A673 (cell line): ENCODE results near the gene ASPG. TPM values are rescaled to one million over a fixed set of nuclear protein-coding genes. Genes with fewer than 3 reads are reported as not detected.

Experiments used
- BruUV-seq: library from RNA; stranded (reverse); fragments of 400-500 nt; replicated peaks from 2 replicates; lab custom pipeline; 2021; lab: Mats Ljungman, UMichigan
- CTCF ChIA-PET: fragments of 300-600 bp; sonication (Branson Sonifier 250); formaldehyde crosslinking; loops from one replicate; lab custom pipeline; 2022; ENCODE audit warnings: antibody characterized with exemption; lab: Charles Lee
- POLR2A ChIA-PET: fragments of 300-600 bp; sonication (Branson Sonifier 250); formaldehyde crosslinking; loops from one replicate; lab custom pipeline; 2022; ENCODE audit warnings: antibody characterized with exemption; ENCODE audit not compliant: low non-redundant PET; lab: Charles Lee
- DNase-seq: peaks from one replicate; pipeline ENCODE4 v3.0.0-alpha.2; 2015; ENCODE audit warnings: low spot score
- H3K27ac ChIP-seq: fragments of 200-600 bp; sonication (generic); 2 replicates; pipeline ENCODE4 v1.5.1; 2016; ENCODE audit warnings: mixed run types, low read depth, mild to moderate bottlenecking, mixed read lengths, antibody characterized with exemption, low read length; ENCODE audit not compliant: poor library complexity, severe bottlenecking
- H3K27me3 ChIP-seq: fragments of 200-600 bp; sonication (generic); replicated peaks from 2 replicates; pipeline ENCODE4 v1.6.1; 2017; ENCODE audit warnings: mixed run types, low read depth, mild to moderate bottlenecking, mixed read lengths, antibody characterized with exemption, low read length; ENCODE audit not compliant: insufficient read depth, poor library complexity
- H3K36me3 ChIP-seq: fragments of 200-600 bp; sonication (generic); 2 replicates; pipeline ENCODE4 v1.6.1; 2016; ENCODE audit warnings: mixed run types, mild to moderate bottlenecking, mixed read lengths, antibody characterized with exemption, low read length; ENCODE audit not compliant: insufficient read depth, poor library complexity, severe bottlenecking
- H3K4me1 ChIP-seq: fragments of 200-600 bp; sonication (generic); 2 replicates; pipeline ENCODE4 v1.6.1; 2017; ENCODE audit warnings: mixed run types, mild to moderate bottlenecking, mixed read lengths, antibody characterized with exemption, low read length; ENCODE audit not compliant: insufficient read depth, poor library complexity, severe bottlenecking
- H3K4me3 ChIP-seq: fragments of 200-600 bp; sonication (generic); 2 replicates; pipeline ENCODE4 v1.5.1; 2016; ENCODE audit warnings: low read depth, mixed run types, mild to moderate bottlenecking, mixed read lengths, low read length; ENCODE audit not compliant: poor library complexity, severe bottlenecking
- H3K9me3 ChIP-seq: fragments of 200-600 bp; sonication (generic); 2 replicates; pipeline ENCODE4 v1.6.1; 2016; ENCODE audit warnings: mixed run types, low read depth, mild to moderate bottlenecking, mixed read lengths, antibody characterized with exemption, low read length; ENCODE audit not compliant: poor library complexity, severe bottlenecking
- CTCF ChIP-seq: fragments of 300-800, 200-600 bp; sonication (generic); conservative IDR thresholded peaks from 2 replicates; pipeline ENCODE4 v1.5.1; 2017; ENCODE audit warnings: low read depth, mild to moderate bottlenecking, antibody characterized with exemption, low read length, moderate library complexity, mixed read lengths
- EZH2 ChIP-seq: fragments of 200-600 bp; sonication (generic); IDR thresholded peaks from 2 replicates; pipeline ENCODE4 v1.6.1; 2017; ENCODE audit warnings: borderline replicate concordance, low read depth, mild to moderate bottlenecking, mixed read lengths, antibody characterized with exemption, low read length; ENCODE audit not compliant: poor library complexity, severe bottlenecking
- intact Hi-C: fragments of 100-400 bp; cut with micrococcal nuclease; formaldehyde crosslinking; loops from one replicate; pipeline ENCODE4 v1.10.0; 2022; ENCODE audit not compliant: unreplicated experiment
- total RNA-seq: library from RNA; stranded (reverse); gene quantifications from 2 replicates; pipeline ENCODE4 v1.2.3, GENCODE V29; 2021

ASPG gene
- total RNA-seq, 1 experiment from 2014 or later = not detected

GRCh38 chr14:104101651-104102281, 16.3 kb downstream of the ASPG start:
- Histone ChIP-seq H3K27ac (no peak overlapping the region), H3K27me3 (no peaks in the 10 kb centered on the region), H3K4me1 (no peaks in the 10 kb centered on the region), H3K36me3 (no peaks in the 10 kb centered on the region), H3K9me3 (no peaks in the 10 kb centered on the region), H3K4me3 (no peak overlapping the region)
- CTCF ChIA-PET = no interaction called here
- no peak for DNase-seq
- BruUV-seq = no TSS peak
- no peak for TF ChIP-seq CTCF
- TF ChIP-seq EZH2 = no peak
- POLR2A ChIA-PET = no interaction called here
- intact Hi-C loops = no loop called here

- BruUV-seq = no TSS peak
- POLR2A ChIA-PET = no interaction called here
These were observed 16.9 kb downstream of the ASPG start for GRCh38 chr14:104102282-104102914.

GRCh38 chr14:104103061-104103445, 17.6 kb downstream of the ASPG start:
- no peaks in the 10 kb centered on the region for H3K27me3 ChIP-seq
- no peaks in the 10 kb centered on the region for H3K4me1 ChIP-seq
- DNase-seq = no peak
- no peaks in the 10 kb centered on the region for H3K9me3 ChIP-seq
- intact Hi-C loops = no loop called here
- POLR2A ChIA-PET = no interaction called here
- BruUV-seq = no TSS peak
- TF ChIP-seq EZH2 (no peak), CTCF (no peak)
- CTCF ChIA-PET = no interaction called here
- no peak overlapping the region for H3K27ac ChIP-seq
- H3K4me3 ChIP-seq = no peak overlapping the region
- no peaks in the 10 kb centered on the region for H3K36me3 ChIP-seq

More at GRCh38 chr14:104102282-104102914, 16.9 kb downstream of the ASPG start:
- no peak for DNase-seq
- TF ChIP-seq CTCF (no peak), EZH2 (no peak)
- Histone ChIP-seq H3K4me1 (no peaks in the 10 kb centered on the region), H3K9me3 (no peaks in the 10 kb centered on the region), H3K36me3 (no peaks in the 10 kb centered on the region), H3K27me3 (no peaks in the 10 kb centered on the region), H3K27ac (no peak overlapping the region), H3K4me3 (no peak overlapping the region)
- intact Hi-C loops = no loop called here
- CTCF ChIA-PET = no interaction called here
